Astrocyte (in vitro differentiated cells and primary cell): ENCODE measurements around the gene ROR1.

ENCODE experiments used
- EZH2 ChIP-seq: IDR thresholded peaks from 2 replicates; pipeline ENCODE4 v1.6.1; 2012; ENCODE audit warnings: mild to moderate bottlenecking, low read length, inconsistent platforms; ENCODE audit not compliant: insufficient read depth
- TF ChIP-seq, protein P1 (sequence below): IDR thresholded peaks from 2 replicates; pipeline ENCODE4 v1.5.1; 2011; ENCODE audit warnings: low read depth, mild to moderate bottlenecking, inconsistent platforms, low read length, moderate library complexity; ENCODE audit not compliant: insufficient read depth

DNA sequence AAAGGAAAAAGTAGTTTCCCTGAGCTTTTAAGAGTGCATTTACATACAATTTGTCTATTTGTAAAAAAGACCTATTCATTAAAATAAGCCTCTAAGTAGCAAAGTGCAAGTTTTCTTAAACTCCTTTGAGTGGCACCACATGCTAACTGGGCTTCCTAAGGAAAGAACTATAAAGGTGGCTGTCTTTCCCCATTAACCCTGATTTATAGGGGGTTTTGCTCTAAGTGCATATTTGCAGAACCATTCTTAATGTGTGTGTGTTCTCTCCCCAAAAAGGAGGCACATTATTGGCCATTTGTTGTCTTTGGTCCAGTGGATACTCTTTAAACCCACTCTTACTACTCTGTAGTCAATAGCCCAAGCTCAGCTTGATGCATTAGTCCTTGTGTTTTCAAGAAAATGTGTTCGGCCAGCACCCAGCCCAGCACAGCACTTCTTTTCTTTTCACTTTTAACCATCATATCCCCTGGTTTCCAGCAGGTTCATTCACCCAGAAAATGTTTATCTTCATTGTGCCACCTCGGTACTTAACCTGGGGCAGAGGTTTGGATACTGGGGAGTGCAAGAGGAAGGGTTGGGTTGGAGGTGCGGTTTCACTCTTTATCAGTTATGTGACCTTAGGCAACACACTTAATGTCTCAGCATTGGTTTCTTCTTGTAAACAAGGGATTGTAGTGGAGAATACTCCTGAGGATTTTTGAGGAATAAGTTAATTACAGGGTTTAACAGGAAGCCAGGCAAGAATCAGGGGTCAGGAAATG, 267.7 kb downstream of the ROR1 start:
- TF ChIP-seq, protein P1, sequence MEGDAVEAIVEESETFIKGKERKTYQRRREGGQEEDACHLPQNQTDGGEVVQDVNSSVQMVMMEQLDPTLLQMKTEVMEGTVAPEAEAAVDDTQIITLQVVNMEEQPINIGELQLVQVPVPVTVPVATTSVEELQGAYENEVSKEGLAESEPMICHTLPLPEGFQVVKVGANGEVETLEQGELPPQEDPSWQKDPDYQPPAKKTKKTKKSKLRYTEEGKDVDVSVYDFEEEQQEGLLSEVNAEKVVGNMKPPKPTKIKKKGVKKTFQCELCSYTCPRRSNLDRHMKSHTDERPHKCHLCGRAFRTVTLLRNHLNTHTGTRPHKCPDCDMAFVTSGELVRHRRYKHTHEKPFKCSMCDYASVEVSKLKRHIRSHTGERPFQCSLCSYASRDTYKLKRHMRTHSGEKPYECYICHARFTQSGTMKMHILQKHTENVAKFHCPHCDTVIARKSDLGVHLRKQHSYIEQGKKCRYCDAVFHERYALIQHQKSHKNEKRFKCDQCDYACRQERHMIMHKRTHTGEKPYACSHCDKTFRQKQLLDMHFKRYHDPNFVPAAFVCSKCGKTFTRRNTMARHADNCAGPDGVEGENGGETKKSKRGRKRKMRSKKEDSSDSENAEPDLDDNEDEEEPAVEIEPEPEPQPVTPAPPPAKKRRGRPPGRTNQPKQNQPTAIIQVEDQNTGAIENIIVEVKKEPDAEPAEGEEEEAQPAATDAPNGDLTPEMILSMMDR, result no peak
- TF ChIP-seq EZH2, result no peak
